Epidermal melanocyte (primary cell): ENCODE data around the gene SNX27.

Experiments
- DNase-seq: peaks from one replicate; pipeline ENCODE4 v3.0.0; 2011; ENCODE audit warnings: low spot score; ENCODE audit not compliant: insufficient read length

SNX27 gene

GRCh38 chr1:151611832-151612500 is at the start of gene SNX27:
Gene SNX27, plus strand, starts transcription at chr1:151612050. Its CDS starts 152 bp downstream, at chr1:151612202.
- peak; percentile 92 for DNase-seq

- no peak for DNase-seq
Observed at GRCh38 chr1:151562661-151563060, 49.2 kb upstream of the SNX27 start.

- DNase-seq = no peak
Observed at GRCh38 chr1:151563376-151563775, 48.5 kb upstream of the SNX27 start.

- peak; percentile 57 for DNase-seq
Observed at GRCh38 chr1:151565502-151566189, 46.2 kb upstream of the SNX27 start.

- no peak for DNase-seq
Observed at GRCh38 chr1:151568626-151569088, 43.2 kb upstream of the SNX27 start.

GRCh38 chr1:151570819-151571218 is 41.0 kb upstream of the SNX27 start:
- DNase-seq = no peak

- no peak for DNase-seq
Observed at GRCh38 chr1:151574575-151575529, 37.0 kb upstream of the SNX27 start.

- DNase-seq = no peak
Observed at GRCh38 chr1:151577173-151577572, 34.7 kb upstream of the SNX27 start.

- DNase-seq = no peak
Observed at GRCh38 chr1:151578941-151579340, 32.9 kb upstream of the SNX27 start.

- DNase-seq = no peak
Observed at GRCh38 chr1:151579436-151580225, 32.2 kb upstream of the SNX27 start.

- DNase-seq = no peak
Observed at GRCh38 chr1:151581451-151581850, 30.4 kb upstream of the SNX27 start.

GRCh38 chr1:151581921-151582320 is 29.9 kb upstream of the SNX27 start:
- no peak for DNase-seq

GRCh38 chr1:151583796-151584195 is 28.1 kb upstream of the SNX27 start:
- DNase-seq = no peak

GRCh38 chr1:151584278-151584677 is 27.6 kb upstream of the SNX27 start:
- no peak for DNase-seq

- DNase-seq = no peak
Observed at GRCh38 chr1:151584780-151585179, 27.1 kb upstream of the SNX27 start.

GRCh38 chr1:151585622-151586021 is 26.2 kb upstream of the SNX27 start:
- no peak for DNase-seq

- DNase-seq = no peak
Observed at GRCh38 chr1:151590961-151591360, 20.9 kb upstream of the SNX27 start.

- no peak for DNase-seq
Observed at GRCh38 chr1:151593730-151594129, 18.1 kb upstream of the SNX27 start.

GRCh38 chr1:151594143-151594625 is 17.7 kb upstream of the SNX27 start:
- DNase-seq = peak; percentile 66

- DNase-seq = no peak
Observed at GRCh38 chr1:151596166-151596953, 15.5 kb upstream of the SNX27 start.
